PFSK-1 (cell line): ENCODE data around the gene NIF3L1.

Experiments used
- POLR2AphosphoS5 ChIP-seq: IDR thresholded peaks from 2 replicates; pipeline ENCODE4 v1.6.1; 2012; ENCODE audit warnings: low read depth, mild to moderate bottlenecking, control low read depth, low read length, moderate library complexity
- TF ChIP-seq, protein P1 (sequence below), 2 experiments: IDR thresholded peaks; 2 replicates each; pipeline versions ENCODE4 v1.6.1 to v1.8.0; 2011 to 2012; ENCODE audit warnings: low read depth in 2 of 2, low read length in 2 of 2, control low read depth in 1 of 2, inconsistent platforms in 1 of 2, mild to moderate bottlenecking in 1 of 2, moderate library complexity in 1 of 2; ENCODE audit not compliant: insufficient read depth in 1 of 2

DNA sequence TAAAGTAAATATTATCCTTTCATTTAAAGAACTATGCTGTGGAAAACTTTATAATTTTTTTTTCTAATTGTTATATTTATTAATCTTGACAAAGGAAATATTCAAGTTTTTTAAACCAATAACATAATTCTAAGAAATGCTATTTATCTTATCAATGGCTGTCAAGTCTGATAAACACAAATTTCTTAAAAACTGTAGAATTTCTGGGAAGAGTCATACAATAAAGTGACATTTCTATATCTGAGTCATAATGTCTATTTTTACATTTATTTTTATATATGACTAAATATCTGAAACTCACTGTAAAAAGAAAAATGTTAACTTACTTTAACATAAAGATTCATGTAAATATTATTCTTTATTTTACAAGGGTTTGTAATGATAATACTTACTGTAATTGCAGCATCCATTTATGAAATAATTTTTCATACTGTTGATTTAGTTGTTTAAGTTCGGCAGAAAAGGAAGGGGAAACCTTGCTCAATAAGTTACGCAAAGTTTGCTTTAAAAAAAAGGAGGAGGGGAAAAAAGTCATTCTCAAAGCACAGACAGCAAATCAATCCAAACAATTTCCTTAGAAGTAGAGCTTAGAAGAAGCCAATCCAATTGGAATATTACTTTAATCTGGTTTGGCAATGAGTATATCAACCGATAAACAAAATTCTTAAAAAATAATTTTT, 41.9 kb downstream of the NIF3L1 start:
- TF ChIP-seq POLR2AphosphoS5, result no peak
- TF ChIP-seq, protein P1, sequence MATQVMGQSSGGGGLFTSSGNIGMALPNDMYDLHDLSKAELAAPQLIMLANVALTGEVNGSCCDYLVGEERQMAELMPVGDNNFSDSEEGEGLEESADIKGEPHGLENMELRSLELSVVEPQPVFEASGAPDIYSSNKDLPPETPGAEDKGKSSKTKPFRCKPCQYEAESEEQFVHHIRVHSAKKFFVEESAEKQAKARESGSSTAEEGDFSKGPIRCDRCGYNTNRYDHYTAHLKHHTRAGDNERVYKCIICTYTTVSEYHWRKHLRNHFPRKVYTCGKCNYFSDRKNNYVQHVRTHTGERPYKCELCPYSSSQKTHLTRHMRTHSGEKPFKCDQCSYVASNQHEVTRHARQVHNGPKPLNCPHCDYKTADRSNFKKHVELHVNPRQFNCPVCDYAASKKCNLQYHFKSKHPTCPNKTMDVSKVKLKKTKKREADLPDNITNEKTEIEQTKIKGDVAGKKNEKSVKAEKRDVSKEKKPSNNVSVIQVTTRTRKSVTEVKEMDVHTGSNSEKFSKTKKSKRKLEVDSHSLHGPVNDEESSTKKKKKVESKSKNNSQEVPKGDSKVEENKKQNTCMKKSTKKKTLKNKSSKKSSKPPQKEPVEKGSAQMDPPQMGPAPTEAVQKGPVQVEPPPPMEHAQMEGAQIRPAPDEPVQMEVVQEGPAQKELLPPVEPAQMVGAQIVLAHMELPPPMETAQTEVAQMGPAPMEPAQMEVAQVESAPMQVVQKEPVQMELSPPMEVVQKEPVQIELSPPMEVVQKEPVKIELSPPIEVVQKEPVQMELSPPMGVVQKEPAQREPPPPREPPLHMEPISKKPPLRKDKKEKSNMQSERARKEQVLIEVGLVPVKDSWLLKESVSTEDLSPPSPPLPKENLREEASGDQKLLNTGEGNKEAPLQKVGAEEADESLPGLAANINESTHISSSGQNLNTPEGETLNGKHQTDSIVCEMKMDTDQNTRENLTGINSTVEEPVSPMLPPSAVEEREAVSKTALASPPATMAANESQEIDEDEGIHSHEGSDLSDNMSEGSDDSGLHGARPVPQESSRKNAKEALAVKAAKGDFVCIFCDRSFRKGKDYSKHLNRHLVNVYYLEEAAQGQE (IDR thresholded peaks at IDR 0.05; ENCODE audit: insufficient read depth in 1 of 2, low read depth in 2 of 2, low read length in 2 of 2), result no peak
